GM18511 (cell line): ENCODE data around the gene COPS6.

Experiments used
- ATAC-seq: cut with Tn5 transposase; IDR thresholded peaks from one replicate; pipeline ENCODE4 v1.9.1; 2021; ENCODE audit warnings: mild to moderate bottlenecking, moderate library complexity; ENCODE audit not compliant: unreplicated experiment

COPS6 gene

GRCh38 chr7:100088621-100089457 lies at the start of gene COPS6:
COPS6 (plus strand) TSS chr7:100088969; CDS start chr7:100088991, 22 bp downstream.
- no peak for ATAC-seq

GRCh38 chr7:100040575-100040974 lies 48.2 kb upstream of the COPS6 start:
- ATAC-seq: no peak

GRCh38 chr7:100044718-100045117 lies 44.1 kb upstream of the COPS6 start:
- no peak for ATAC-seq

GRCh38 chr7:100048680-100049079 lies 40.1 kb upstream of the COPS6 start:
- no peak for ATAC-seq

GRCh38 chr7:100049441-100050291 lies 39.1 kb upstream of the COPS6 start, which contains the start of gene ZSCAN21:
ZSCAN21 (plus strand) TSS chr7:100049774; CDS start chr7:100057007, 7,233 bp downstream.
- peak; percentile 88 for ATAC-seq

- ATAC-seq: no peak
Measured at GRCh38 chr7:100051611-100052010, 37.2 kb upstream of the COPS6 start.

GRCh38 chr7:100053215-100053614 lies 35.6 kb upstream of the COPS6 start:
- ATAC-seq: no peak

- no peak for ATAC-seq
Measured at GRCh38 chr7:100057006-100057405, 31.8 kb upstream of the COPS6 start.

GRCh38 chr7:100059251-100059739 lies 29.5 kb upstream of the COPS6 start:
- ATAC-seq: no peak

GRCh38 chr7:100061518-100062193 lies 27.1 kb upstream of the COPS6 start:
- no peak for ATAC-seq

- ATAC-seq: no peak
Measured at GRCh38 chr7:100063376-100063775, 25.4 kb upstream of the COPS6 start.

GRCh38 chr7:100064162-100064561 lies 24.6 kb upstream of the COPS6 start:
- no peak for ATAC-seq

- no peak for ATAC-seq
Measured at GRCh38 chr7:100065452-100066186, 23.1 kb upstream of the COPS6 start.

GRCh38 chr7:100066953-100067352 lies 21.8 kb upstream of the COPS6 start:
- ATAC-seq: no peak

GRCh38 chr7:100069991-100070390 lies 18.8 kb upstream of the COPS6 start:
- ATAC-seq: no peak

GRCh38 chr7:100071018-100071723 lies 17.6 kb upstream of the COPS6 start:
- ATAC-seq: no peak

- no peak for ATAC-seq
Measured at GRCh38 chr7:100072462-100072861, 16.3 kb upstream of the COPS6 start.

- no peak for ATAC-seq
Measured at GRCh38 chr7:100074841-100075240, 13.9 kb upstream of the COPS6 start.

- ATAC-seq: no peak
Measured at GRCh38 chr7:100075418-100075817, 13.4 kb upstream of the COPS6 start.

- ATAC-seq: no peak
Measured at GRCh38 chr7:100077205-100077604, 11.6 kb upstream of the COPS6 start.
